Measurements from ENCODE around the gene LYPD6B.

Gene LYPD6B

GRCh38 chr2:149028377-149028776 is 10.1 kb upstream of the LYPD6B start:
- TF ChIP-seq CTCF (conservative IDR thresholded peaks at IDR 0.05; ENCODE audit: control insufficient read depth, insufficient read depth, low read depth, low read length) = no peak
- H3K4me3 ChIP-seq (ENCODE audit: control insufficient read depth, low read depth, low read length) = no peak overlapping the region
- no peak for DNase-seq (ENCODE audit: low read depth)

GRCh38 chr2:149028891-149029290 is 9.6 kb upstream of the LYPD6B start:
- TF ChIP-seq CTCF (conservative IDR thresholded peaks at IDR 0.05; ENCODE audit: control insufficient read depth, insufficient read depth, low read depth, low read length) = no peak
- no peak for DNase-seq (ENCODE audit: low read depth)
- H3K4me3 ChIP-seq (ENCODE audit: control insufficient read depth, low read depth, low read length) = no peak overlapping the region

- DNase-seq (ENCODE audit: low read depth) = no peak
- H3K4me3 ChIP-seq (ENCODE audit: control insufficient read depth, low read depth, low read length) = no peak overlapping the region
- no peak for TF ChIP-seq CTCF (conservative IDR thresholded peaks at IDR 0.05; ENCODE audit: control insufficient read depth, insufficient read depth, low read depth, low read length)
Observed at GRCh38 chr2:149029307-149029965, 9.1 kb upstream of the LYPD6B start.

GRCh38 chr2:149031396-149031795 is 7.1 kb upstream of the LYPD6B start:
- TF ChIP-seq CTCF (conservative IDR thresholded peaks at IDR 0.05; ENCODE audit: control insufficient read depth, insufficient read depth, low read depth, low read length) = no peak
- H3K4me3 ChIP-seq (ENCODE audit: control insufficient read depth, low read depth, low read length) = no peak overlapping the region
- no peak for DNase-seq (ENCODE audit: low read depth)

GRCh38 chr2:149033716-149034115 is 4.8 kb upstream of the LYPD6B start:
- DNase-seq (ENCODE audit: low read depth) = no peak
- TF ChIP-seq CTCF (conservative IDR thresholded peaks at IDR 0.05; ENCODE audit: control insufficient read depth, insufficient read depth, low read depth, low read length) = no peak
- no peak overlapping the region for H3K4me3 ChIP-seq (ENCODE audit: control insufficient read depth, low read depth, low read length)

- no peak for DNase-seq (ENCODE audit: low read depth)
- TF ChIP-seq CTCF (conservative IDR thresholded peaks at IDR 0.05; ENCODE audit: control insufficient read depth, insufficient read depth, low read depth, low read length) = no peak
- no peak overlapping the region for H3K4me3 ChIP-seq (ENCODE audit: control insufficient read depth, low read depth, low read length)
Observed at GRCh38 chr2:149034406-149034805, 4.1 kb upstream of the LYPD6B start.
